HG03097 (cell line): ENCODE results near the gene GPR89B.
"Not testable (repeated sequence)": the region's sequence is repeated elsewhere in the genome, so short reads cannot be mapped to it uniquely, and the experiment has no call there.

Experiments
- ATAC-seq: cut with Tn5 transposase; IDR thresholded peaks from one replicate; pipeline ENCODE4 v1.9.1; 2021; ENCODE audit not compliant: unreplicated experiment, low FRiP score

Gene GPR89B

DNA sequence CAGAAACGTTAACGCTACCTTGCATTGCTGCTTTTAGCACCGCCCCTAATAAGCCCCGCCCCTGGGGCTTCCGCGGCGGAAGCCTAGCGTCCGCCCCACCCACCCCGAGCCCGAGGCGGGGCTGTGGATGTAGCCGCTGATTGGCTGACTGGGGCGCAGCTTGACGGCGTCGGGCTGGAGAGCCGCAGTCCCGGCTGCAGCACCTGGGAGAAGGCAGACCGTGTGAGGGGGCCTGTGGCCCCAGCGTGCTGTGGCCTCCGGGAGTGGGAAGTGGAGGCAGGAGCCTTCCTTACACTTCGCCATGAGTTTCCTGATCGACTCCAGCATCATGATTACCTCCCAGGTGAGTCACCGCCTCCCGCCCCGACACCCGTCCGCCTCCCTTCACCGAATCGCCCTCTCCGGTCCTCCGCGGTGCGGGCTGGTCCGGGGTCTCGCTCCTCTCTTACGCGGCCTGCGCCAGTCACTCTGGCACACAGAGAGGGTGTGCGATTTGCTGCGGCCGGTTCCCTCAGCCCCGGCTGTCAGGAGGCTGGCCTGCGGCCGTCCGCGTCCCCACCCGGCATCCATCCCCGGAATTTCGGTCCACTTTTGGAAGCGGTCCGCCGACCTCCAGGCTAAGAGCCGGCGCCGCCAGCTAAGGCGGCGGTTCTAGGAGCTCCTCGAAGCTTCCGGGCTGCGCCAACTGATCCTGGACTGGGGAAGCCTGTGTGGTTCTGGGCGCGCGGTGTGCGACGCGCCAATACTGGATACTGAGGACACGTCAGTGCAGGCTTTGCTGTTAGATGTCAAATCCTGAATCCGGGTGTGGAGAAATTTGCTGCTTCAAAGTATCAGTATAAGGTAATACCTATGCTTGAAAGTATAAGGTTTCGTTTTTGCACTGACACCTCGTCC is at the start of gene GPR89B:
Gene GPR89B, plus strand, starts transcription at position 185 of the 897 bp plus-strand sequence. Its CDS starts 117 bp downstream, at position 302.
- peak; percentile 94 for ATAC-seq

DNA sequence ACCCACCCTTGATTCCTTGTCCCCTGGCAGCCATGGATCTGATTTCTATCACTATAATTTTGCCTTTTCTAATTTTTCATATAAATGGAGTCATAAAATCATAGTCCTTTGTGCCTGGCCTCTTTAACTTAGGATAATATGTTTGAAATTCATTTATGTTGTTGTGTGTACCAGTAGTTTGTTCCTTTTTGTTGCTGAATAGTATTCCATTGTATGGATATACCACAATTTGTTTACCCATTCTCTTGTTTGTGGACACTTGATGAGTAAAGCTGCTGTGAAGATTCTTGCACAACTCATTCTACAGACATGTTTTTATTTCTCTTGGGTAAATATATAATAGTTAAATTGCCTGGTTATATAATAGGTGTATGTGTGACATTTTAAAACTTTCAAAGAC is 48.3 kb upstream of the GPR89B start:
- ATAC-seq, result no peak

DNA sequence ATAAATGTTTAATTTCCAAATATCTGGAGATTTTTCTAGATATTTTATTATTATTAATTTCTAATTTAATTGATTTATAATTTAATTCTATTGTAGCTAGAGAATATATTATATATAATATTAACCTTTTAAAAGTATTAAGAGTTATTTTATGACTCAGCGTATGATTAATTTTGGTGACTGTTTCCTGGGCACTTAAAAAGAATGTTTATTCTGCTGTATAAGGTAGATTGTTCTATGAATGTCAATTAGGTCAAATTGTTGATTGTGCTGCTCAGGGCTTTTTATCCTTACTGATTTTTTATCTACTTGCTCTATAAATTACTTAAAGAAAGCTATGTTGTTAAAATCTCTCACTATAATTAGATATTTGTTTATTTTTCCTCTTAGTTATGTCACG is 45.7 kb upstream of the GPR89B start:
- ATAC-seq, result no peak

DNA sequence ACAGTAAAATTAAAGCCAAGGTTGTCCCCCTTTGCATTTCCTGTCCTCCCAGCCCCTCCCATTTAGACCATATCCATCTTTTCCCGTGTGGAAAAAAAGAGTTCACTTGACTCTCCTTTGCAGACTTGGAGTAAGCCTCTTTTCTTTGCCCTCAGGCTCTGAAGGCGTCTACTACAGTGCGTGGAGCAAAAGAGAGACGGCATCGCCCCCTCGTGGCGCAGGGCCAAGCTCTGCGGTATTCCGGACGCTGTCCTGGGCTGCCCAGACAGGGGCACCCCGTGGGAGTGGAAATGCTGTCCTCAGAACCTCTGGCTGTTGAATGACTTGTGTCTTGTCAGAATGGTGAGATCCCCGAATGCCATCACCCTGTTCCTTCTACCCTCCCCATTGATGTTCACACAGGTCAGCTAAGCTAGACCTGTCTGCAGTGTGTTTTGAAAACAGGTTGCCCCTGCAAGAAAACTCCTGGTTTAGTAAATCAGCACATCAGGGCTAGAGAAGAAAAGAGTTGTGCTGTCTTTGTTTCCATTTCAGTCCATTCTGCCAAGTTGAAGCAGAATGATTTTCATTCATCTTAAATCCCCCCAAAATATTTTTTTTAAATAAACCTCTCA is 37.9 kb upstream of the GPR89B start:
- no peak for ATAC-seq

DNA sequence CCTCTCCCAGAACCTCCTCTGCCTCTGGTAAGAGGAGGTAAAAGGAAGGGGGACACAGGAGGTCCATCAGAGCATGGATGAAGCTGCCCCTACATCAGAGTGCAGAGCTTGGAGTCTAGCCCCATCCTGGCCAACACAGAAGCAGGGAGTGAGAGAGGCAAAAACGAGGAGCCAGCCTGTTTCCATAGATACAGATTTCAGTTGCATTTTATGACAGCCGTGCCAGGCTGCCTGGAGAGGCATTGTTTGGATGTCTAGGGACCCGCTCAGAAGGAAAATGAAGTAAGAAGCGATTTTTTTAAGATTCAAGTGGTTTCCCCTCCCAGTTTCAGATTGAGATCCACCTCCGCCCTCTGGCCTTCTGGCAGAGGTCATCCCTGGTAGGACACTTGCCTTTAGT is 37.1 kb upstream of the GPR89B start:
- no peak for ATAC-seq

DNA sequence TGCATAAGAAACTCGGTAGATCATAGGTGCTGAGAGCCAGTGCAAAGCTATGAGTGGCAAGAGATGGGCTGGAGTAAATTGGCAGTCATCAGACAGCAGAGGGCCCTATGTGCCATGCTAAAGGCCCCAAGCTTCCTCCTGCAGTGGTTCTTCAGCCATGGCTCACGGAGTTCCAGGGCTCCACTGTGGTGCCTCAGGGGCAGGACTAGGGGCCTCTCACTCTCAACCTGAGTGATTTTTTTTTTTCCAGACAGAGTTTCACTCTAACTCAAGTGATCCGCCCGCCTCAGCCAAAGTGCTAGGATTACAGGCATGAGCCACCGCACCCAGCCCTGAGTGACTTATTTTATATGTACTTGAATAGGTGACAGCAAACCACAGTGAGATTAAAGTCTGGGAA is 36.0 kb upstream of the GPR89B start:
- no peak for ATAC-seq

DNA sequence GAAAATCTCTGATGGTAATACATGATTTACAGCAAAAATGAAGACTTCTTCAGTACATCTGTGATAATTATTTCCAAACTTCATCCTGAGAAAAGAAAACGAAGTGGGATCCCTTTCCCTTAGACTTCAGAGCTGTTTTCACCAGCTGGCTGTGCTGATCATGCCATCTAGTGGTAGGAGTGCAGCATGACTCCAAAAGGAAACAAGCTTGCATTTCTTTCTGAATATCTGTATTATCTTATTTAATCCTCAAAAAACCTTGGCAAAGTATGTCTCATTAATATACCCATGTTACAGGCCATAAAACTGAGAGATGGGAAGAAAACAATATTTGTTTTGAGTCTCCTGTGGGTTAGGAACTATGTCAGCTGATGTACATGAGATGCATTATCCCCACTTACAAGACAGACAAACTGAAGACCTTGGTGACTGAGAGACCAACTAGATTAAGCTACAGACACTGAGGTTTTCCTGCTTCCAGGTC is 35.4 kb upstream of the GPR89B start:
- no peak for ATAC-seq

DNA sequence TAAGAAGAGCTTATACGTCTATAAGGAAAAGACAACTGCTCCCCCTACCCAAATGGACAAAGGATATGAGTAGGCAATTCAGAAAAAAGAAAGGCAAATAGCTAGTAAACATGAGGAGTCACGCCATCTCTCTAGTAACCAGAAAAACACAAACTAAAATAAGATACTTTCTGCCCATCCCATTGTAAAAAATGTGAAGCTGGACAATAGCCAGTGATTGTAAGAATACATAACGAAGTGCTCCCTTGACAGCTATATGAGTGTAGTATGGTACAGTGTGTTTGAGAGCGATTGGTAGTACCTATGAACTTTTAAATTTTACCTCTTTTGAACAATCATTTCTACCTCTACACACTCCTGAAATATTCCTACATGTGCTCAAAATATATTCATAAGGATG is 33.1 kb upstream of the GPR89B start:
- no peak for ATAC-seq

DNA sequence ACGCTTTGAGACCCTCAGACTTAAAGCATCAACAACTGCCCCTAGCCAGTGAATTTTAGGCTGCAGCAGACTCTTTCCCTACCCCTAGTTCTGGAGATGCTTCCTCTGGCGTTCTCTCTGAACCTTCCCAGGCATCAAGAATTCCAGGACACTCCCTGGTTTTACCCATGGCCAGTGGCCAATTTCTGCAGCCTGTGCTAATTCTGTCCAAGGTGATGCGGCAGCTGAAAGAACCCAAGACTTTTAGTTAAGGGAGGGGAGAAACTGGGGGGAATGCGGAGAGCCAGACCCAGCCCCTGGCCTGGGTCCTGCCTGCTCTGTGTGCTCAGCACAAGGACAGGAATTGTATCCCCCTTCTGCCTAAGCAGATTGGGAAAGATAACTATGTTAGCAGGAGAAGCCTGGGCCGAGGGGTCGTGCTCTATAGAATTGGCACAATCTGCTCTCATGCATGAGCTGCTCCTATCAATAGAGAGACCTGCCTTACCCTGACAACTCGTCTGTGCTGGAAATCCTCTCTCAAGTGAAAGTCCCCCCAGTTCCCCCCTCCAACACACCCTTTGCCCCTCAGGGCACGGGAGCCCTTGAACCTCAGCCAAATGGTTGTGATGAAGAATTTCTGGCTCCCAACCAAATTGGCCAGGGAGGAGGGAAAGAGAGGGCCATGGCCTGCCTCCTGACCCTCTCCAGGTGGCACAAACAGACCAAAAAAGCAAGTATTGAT is 31.0 kb upstream of the GPR89B start:
- no peak for ATAC-seq

DNA sequence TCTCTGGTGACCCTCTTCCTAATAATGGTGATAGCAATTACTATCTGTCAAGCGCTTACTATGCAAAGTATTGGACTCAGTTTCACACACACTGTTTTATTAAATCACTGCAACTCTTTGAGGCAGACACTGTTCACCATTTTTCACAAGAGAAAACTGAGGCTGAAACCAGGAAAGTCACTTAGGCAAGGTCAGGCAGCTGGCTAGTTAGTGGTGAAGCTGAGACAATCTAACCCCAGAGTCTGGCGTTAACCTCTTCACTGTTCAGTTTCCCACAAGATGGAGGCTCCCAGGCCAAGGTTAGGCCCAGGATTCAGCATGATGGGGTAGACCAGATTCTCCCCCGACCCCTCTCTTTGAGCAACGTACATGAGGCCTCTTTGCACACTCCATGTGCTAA is 30.4 kb upstream of the GPR89B start:
- ATAC-seq, result no peak

DNA sequence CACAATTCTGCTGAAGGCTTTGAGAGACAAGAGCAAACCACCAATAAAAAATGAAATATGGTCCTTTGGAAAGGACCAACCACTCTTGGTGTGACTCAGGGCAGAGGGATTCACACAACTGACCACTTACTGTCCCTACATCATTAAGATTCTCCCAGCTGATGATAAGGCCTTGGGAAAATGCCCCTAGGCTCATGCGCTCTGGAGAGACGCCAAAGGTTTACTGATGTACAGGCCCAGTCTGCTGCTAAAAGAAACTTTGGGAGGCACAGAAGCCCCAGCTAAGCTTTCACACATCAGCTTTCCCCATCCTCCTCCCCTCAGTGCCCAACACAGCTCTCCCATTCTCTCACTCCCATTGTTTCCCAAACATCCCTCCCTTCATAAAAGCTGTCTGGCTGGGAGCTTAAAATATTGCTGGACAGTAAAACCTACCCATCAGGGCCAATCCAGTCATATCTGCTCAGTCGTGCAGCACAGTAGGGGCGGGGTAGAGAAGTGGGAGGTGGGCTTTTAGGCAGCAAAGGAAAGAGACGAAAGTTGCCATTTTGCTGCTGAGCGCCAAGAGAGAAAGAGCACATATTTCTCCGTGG is 25.9 kb upstream of the GPR89B start, which contains the start of gene GJA8:
Gene GJA8, plus strand, starts transcription at position 543 of the 593 bp plus-strand sequence. CDS start 5,161 bp downstream, outside the sequence.
- no peak for ATAC-seq

DNA sequence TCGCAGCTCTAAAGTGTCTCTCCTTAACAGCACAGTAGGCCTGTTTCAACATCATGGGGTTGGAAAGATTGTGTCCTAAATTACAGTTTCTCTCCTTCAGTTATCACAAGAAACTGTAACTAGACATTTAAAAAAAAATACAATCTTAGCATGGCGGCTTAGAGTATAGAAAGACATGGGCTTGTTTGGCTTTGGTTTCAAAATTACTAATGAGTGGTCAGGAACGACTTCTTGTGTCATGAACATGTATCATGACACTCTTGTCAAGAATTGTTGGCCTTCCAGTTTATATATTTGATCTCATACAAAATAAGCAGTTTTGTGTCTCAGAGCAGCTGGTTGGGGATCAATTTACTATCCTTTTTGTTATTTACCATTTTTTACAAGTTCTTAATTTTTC is 23.5 kb upstream of the GPR89B start:
- ATAC-seq, result no peak

DNA sequence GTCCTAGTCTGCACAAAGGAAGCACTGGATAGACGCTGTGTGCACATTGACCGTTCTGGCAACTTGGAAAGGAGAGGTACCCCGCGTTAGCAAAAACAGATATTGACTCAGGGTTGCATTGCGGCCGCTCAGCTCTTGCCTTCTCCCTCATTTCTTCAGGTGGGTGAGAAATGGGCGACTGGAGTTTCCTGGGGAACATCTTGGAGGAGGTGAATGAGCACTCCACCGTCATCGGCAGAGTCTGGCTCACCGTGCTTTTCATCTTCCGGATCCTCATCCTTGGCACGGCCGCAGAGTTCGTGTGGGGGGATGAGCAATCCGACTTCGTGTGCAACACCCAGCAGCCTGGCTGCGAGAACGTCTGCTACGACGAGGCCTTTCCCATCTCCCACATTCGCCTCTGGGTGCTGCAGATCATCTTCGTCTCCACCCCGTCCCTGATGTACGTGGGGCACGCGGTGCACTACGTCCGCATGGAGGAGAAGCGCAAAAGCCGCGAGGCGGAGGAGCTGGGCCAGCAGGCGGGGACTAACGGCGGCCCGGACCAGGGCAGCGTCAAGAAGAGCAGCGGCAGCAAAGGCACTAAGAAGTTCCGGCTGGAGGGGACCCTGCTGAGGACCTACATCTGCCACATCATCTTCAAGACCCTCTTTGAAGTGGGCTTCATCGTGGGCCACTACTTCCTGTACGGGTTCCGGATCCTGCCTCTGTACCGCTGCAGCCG is 20.3 kb upstream of the GPR89B start:
- no peak for ATAC-seq

DNA sequence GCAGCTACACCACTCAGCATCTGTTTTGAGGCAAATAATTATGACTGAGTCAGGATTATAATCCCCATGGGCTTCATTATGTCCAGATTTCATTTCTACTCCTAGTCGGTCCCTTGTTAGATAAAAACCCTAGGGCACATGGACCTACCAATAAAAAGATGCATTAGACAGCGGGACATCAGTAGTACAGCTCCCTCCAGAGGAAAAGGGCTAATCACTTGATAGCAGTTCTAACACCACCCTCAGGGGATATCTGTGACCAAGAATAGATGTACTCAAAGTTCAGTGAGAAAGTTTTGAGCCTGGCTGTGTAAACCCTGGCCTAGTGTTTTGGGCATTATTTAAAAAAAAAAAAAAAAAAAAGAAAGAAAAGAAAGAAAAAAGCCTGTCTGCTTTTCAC is 15.7 kb upstream of the GPR89B start:
- no peak for ATAC-seq

DNA sequence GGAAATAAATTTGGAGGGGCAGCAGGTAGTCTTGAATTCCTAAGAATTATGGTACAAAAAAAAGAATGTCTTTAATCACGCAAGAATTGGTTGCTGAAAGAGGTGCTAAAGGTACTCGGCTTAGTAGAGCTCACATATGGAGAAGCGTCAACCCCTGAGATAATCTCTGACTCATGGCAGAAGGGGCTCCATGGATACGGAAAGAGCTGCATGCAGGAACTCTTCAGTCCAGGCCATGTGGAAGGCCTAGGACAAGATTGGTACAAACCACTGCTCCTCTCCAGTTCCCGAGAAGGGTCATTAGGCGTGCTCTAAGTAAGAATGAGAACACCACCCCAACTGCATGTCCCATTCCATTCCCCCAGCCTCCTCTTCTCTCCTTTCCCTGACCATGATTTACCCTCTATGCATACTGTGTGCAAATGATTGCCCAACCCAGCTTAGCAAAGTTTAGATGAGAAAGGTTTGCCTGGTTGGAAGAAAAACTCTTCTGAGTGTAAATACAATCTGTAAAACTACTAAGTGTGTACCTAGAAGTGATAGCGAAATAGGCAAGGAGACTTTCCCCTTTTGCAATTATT is 14.8 kb upstream of the GPR89B start:
- no peak for ATAC-seq

DNA sequence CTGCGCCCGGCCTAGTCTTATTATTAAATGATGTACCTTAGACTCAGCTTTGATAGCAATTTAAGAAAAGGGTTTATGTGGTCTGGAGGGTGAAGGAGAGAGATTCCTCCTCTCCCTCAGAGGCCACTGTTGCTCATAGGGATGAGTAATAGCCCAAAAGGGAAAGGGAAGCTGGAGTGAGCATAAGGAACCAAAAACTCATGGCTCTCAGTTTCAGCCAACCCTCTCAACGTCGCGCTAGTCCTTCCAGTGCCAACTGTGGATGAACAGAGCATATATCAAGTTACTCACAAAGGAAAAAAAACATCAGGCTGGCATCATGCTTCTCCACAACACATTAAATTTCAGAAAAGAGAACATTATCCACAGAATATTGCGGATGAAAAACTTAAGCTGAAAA is 8.3 kb upstream of the GPR89B start:
- ATAC-seq, result no peak

DNA sequence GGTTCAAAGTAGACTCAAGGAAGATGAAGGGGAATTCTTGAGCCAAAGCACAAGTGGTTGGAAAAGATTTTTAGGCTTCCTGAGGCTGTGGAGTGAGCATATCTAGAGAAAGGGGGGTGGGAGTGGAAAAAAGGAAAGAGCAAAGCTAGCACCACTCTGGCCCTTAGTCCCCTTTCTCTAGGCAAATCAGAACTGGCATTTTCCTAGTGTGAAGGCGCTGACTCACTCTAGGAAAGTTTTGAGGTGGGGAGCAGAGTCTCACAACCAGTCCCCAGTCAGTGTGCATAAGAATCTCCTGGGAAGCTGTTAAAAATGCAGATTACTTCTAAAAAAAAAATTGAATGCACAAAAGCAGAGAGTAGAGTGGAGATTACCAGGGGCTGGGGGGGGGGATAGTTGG is 3.4 kb upstream of the GPR89B start:
- ATAC-seq, result no peak

DNA sequence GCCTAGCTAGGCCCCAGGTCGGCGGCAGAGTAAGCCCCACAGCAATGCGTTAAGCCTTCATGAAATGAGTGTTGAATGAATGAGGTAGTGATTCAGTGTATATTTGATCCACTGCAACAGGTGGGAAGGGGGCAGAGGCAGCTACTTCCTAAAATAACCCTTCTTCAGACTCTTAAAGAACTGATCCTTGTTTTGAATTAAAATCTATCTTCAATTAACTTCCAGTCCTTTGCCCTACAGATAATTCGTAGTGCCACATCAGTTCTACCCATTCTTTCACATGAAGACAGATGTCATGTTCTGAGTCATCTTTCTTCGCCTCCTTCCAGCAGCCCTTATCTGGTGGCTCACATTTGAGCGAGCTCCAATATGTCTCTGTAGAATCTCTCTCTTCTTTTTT is 1.0 kb upstream of the GPR89B start:
- ATAC-seq, result not testable (repeated sequence)

DNA sequence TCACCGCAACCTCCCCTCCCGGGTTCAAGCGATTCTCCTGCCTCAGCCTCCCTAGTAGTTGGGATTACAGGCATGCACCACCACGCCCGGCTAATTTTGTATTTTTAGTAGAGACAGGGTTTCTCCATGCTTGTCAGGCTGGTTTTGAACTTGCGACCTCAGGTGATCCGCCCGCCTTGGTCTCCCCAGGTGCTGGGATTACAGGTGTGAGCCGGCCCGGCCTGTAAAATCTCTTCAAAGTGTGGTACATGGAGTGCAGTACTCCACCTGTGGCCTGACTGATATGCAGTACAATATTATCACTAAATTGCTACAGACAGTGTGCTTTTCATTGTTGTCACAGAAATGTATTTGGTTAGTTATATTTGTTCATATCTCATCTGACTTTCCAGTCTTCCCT is 531 bp upstream of the GPR89B start:
- not testable (repeated sequence) for ATAC-seq

DNA sequence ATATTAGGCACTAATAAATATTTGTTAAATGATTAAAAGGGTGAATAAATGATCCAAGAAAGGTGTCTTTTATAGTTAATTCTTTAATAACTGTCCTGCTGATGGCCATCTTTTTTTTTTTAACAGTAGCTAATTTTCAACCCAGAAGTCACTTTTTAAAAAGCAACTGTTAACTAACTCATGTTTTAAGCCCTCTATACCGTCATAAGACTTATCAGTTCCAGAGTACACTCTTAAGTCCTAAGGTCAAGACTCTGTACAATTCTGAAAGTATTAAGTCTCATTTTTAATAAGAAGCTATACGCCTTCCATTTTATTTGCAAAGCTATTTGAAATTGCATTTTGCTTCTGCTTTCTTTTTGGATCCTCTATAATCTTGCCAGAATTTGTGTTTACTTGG is 2.9 kb downstream of the GPR89B start:
- ATAC-seq, result not testable (repeated sequence)
